Liver (tissue), 9 donors: ENCODE data around the gene SLC24A4. TPM values are rescaled to one million over a fixed set of nuclear protein-coding genes. Genes with fewer than 3 reads are reported as not detected.

ENCODE experiments used
- DNase-seq: peaks from one replicate; pipeline ENCODE4 v3.0.0-alpha.2; 2017; ENCODE audit warnings: low spot score
- H3K27ac ChIP-seq, 2 donors: one replicate each; pipeline ENCODE4 v1.7.0; 2013; ENCODE audit warnings: inconsistent platforms in 2 of 2, low read length in 2 of 2, control low read depth in 1 of 2, low read depth in 1 of 2, mild to moderate bottlenecking in 1 of 2
- H3K27me3 ChIP-seq, 4 donors: one replicate each; pipeline versions ENCODE4 v1.6.1 to v1.7.0; 2013; ENCODE audit warnings: low read length in 3 of 4, inconsistent platforms in 1 of 4, mild to moderate bottlenecking in 1 of 4, moderate library complexity in 1 of 4; ENCODE audit not compliant: control insufficient read depth in 4 of 4, insufficient read depth in 4 of 4
- H3K36me3 ChIP-seq, 4 donors: one replicate each; pipeline versions ENCODE4 v1.6.1 to v1.7.0; 2013; ENCODE audit warnings: low read length in 3 of 4, mild to moderate bottlenecking in 3 of 4, low read depth in 1 of 4, moderate library complexity in 1 of 4; ENCODE audit not compliant: control insufficient read depth in 4 of 4, insufficient read depth in 3 of 4
- H3K4me1 ChIP-seq, 4 donors: one replicate each; pipeline versions ENCODE4 v1.6.1 to v1.7.0; 2013; ENCODE audit warnings: low read length in 3 of 4, mild to moderate bottlenecking in 3 of 4, moderate library complexity in 1 of 4; ENCODE audit not compliant: control insufficient read depth in 4 of 4, insufficient read depth in 4 of 4
- H3K4me3 ChIP-seq, 3 donors: one replicate each; pipeline versions ENCODE4 v1.6.1 to v1.7.0; 2013; ENCODE audit warnings: low read length in 3 of 3, control low read depth in 1 of 3, low read depth in 1 of 3, mild to moderate bottlenecking in 1 of 3
- H3K9ac ChIP-seq, 2 donors: one replicate each; pipeline ENCODE4 v1.7.0; 2013; ENCODE audit warnings: low read length in 2 of 2, mild to moderate bottlenecking in 2 of 2, moderate library complexity in 2 of 2, control low read depth in 1 of 2, low read depth in 1 of 2
- H3K9me3 ChIP-seq, 4 donors: one replicate each; pipeline versions ENCODE4 v1.6.1 to v1.7.0; 2013; ENCODE audit warnings: low read length in 3 of 4; ENCODE audit not compliant: control insufficient read depth in 4 of 4
- ATF3 ChIP-seq: IDR thresholded peaks from 2 replicates; pipeline ENCODE4 v1.6.1; 2016; ENCODE audit warnings: antibody characterized with exemption
- EGR1 ChIP-seq, 2 donors: IDR thresholded peaks; 2 replicates each; pipeline ENCODE4 v1.6.1; 2016 to 2018; ENCODE audit warnings: antibody characterized with exemption in 2 of 2, low read depth in 2 of 2
- FOXA1 ChIP-seq: IDR thresholded peaks from 2 replicates; pipeline ENCODE4 v1.6.1; 2016; ENCODE audit warnings: antibody characterized with exemption
- FOXA2 ChIP-seq: IDR thresholded peaks from 2 replicates; pipeline ENCODE4 v1.6.1; 2016; ENCODE audit warnings: antibody characterized with exemption
- GABPA ChIP-seq, 2 donors: IDR thresholded peaks in 1 of 2; conservative IDR thresholded peaks in 1 of 2; 2 replicates each; pipeline ENCODE4 v1.6.1; 2016; ENCODE audit warnings: antibody characterized with exemption in 2 of 2, mild to moderate bottlenecking in 1 of 2, moderate library complexity in 1 of 2
- HNF4A ChIP-seq, 2 donors: conservative IDR thresholded peaks; 2 replicates each; pipeline ENCODE4 v1.6.1; 2016; ENCODE audit warnings: antibody characterized with exemption in 2 of 2, mild to moderate bottlenecking in 2 of 2
- HNF4G ChIP-seq: IDR thresholded peaks from 2 replicates; pipeline ENCODE4 v1.6.1; 2016; ENCODE audit warnings: antibody characterized with exemption
- NR2F2 ChIP-seq: IDR thresholded peaks from 2 replicates; pipeline ENCODE4 v1.6.1; 2016; ENCODE audit warnings: antibody characterized with exemption
- RAD21 ChIP-seq, 2 donors: IDR thresholded peaks; 2 replicates each; pipeline ENCODE4 v1.6.1; 2016; ENCODE audit warnings: antibody characterized with exemption in 2 of 2, mild to moderate bottlenecking in 2 of 2
- REST ChIP-seq: IDR thresholded peaks from 2 replicates; pipeline ENCODE4 v1.6.1; 2016; ENCODE audit warnings: antibody characterized with exemption, mild to moderate bottlenecking
- RXRA ChIP-seq, 2 donors: IDR thresholded peaks; 2 replicates each; pipeline ENCODE4 v1.6.1; 2017 to 2018; ENCODE audit warnings: antibody characterized with exemption in 2 of 2, mild to moderate bottlenecking in 1 of 2
- SP1 ChIP-seq: IDR thresholded peaks from 2 replicates; pipeline ENCODE4 v1.6.1; 2018; ENCODE audit warnings: antibody characterized with exemption, mild to moderate bottlenecking
- YY1 ChIP-seq: IDR thresholded peaks from 2 replicates; pipeline ENCODE4 v1.6.1; 2016; ENCODE audit warnings: antibody characterized with exemption, mild to moderate bottlenecking
- ZBTB33 ChIP-seq: IDR thresholded peaks from 2 replicates; pipeline ENCODE4 v1.6.1; 2016; ENCODE audit warnings: antibody characterized with exemption
- WGBS: extraction: QIAGEN DNeasy Blood & Tissue Kit; methylation state at CpG from one replicate; pipeline ENCODE4 v1.1.7; 2013; 5-methylcytosine and 5-hydroxymethylcytosine counted together
- polyA plus RNA-seq, 2 donors: library from polyadenylated mRNA; stranded (reverse) in 1 of 2; unstranded in 1 of 2; fragments of 200-250 nt in 1 of 2; fragments of >200 nt in 1 of 2; fragmentation: Nextera tagmentation in 1 of 2; extraction: Ambion mirVana in 1 of 2; gene quantifications; one replicate each; pipeline versions ENCODE4 v1.2.1 to v1.2.3, GENCODE V29; 2013 to 2015
- total RNA-seq, 2 donors: library from RNA; depleted of rRNA; stranded (reverse); fragments of >200 nt; gene quantifications; one replicate each; pipeline ENCODE4 v1.2.3, GENCODE V29; 2014
- TF ChIP-seq, protein P1 (sequence below): fragments of 150-350 bp; IDR thresholded peaks from 2 replicates; pipeline ENCODE4 v1.5.1; 2017; ENCODE audit warnings: improper control_type of control experiment, low read depth, low read length; ENCODE audit not compliant: missing input control
- TF ChIP-seq, protein P2 (sequence below): IDR thresholded peaks from 2 replicates; pipeline ENCODE4 v1.6.1; 2016; ENCODE audit warnings: antibody characterized with exemption
- donor health status: healthy.
- donor health status: healthy.
- donor health status: healthy.
- donor health status: healthy.
- donor health status: healthy.

Gene SLC24A4
- total and polyA plus RNA-seq, 4 donors: 0.06 to 0.23 (median 0.12) TPM

GRCh38 chr14:92514844-92515514 lies 192.0 kb downstream of the SLC24A4 start:
- H3K27ac ChIP-seq: peak overlapping the region; percentile 94 to 97
- H3K4me3 ChIP-seq: peak overlapping the region; percentile 82 to 92 (median 86)
- 43% methylated on average over 15 of the region's 15 CpGs for WGBS
- peak overlapping the region; percentile 87 to 88 for H3K9ac ChIP-seq
- TF ChIP-seq ATF3: no peak
- no peak for TF ChIP-seq GABPA (IDR thresholded peaks at IDR 0.05 in 1 of 2, conservative IDR thresholded peaks at IDR 0.05 in 1 of 2)
- TF ChIP-seq REST: no peak
- no peak for TF ChIP-seq EGR1 (IDR thresholded peaks at IDR 0.05; ENCODE audit: low read depth in 2 of 2)
- no peak for TF ChIP-seq FOXA1
- no peak for TF ChIP-seq YY1
- TF ChIP-seq, protein P1, sequence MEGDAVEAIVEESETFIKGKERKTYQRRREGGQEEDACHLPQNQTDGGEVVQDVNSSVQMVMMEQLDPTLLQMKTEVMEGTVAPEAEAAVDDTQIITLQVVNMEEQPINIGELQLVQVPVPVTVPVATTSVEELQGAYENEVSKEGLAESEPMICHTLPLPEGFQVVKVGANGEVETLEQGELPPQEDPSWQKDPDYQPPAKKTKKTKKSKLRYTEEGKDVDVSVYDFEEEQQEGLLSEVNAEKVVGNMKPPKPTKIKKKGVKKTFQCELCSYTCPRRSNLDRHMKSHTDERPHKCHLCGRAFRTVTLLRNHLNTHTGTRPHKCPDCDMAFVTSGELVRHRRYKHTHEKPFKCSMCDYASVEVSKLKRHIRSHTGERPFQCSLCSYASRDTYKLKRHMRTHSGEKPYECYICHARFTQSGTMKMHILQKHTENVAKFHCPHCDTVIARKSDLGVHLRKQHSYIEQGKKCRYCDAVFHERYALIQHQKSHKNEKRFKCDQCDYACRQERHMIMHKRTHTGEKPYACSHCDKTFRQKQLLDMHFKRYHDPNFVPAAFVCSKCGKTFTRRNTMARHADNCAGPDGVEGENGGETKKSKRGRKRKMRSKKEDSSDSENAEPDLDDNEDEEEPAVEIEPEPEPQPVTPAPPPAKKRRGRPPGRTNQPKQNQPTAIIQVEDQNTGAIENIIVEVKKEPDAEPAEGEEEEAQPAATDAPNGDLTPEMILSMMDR: no peak
- TF ChIP-seq HNF4G: no peak
- TF ChIP-seq ZBTB33: no peak
- H3K27me3 ChIP-seq: no peaks in the 10 kb centered on the region
- peaks cover 0 to 34% (median 17%) of the 10 kb centered on the region in 4 donors for H3K4me1 ChIP-seq
- no peak for DNase-seq
- H3K9me3 ChIP-seq: no peaks in the 10 kb centered on the region
- no peaks in the 10 kb centered on the region for H3K36me3 ChIP-seq

DNA sequence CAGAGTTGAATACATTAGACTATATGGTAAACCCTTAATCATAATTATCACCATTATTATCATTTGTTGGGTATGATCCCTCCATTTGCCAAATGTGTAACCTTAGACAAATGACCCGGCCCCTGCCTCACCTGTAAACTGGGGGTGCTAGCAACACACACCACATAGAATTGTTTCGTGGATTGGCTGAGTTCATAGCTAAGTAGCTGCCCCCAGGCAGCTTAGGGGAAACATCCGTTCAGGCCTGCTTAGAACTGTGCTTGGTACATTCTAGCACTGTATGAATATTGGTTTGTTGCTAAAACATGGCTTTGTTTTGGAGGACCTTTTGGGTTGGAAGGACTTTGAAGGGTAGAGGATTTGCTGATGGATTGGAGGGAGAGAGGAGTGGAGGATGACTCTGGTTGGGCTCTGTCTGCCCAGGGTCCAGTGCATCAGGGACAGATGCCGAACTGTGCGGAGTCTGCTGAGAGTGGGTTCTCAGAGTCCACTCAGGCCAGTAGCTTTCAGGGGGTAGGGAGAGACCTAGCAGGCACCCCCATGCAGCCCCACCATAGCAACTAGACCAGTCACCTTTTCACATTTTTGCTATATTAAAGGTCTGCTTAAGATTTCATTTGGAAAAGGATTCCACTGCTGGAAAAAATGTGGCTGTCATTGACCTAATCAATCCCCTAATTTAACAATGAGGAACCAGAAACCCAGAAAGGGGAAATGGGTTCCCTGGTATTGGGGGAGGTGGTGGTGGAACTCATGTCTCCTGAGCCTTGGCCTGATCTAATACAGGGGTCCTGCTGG lies 192.8 kb downstream of the SLC24A4 start:
- H3K27me3 ChIP-seq: no peaks in the 10 kb centered on the region
- no peak for DNase-seq
- no peak overlapping the region for H3K4me3 ChIP-seq
- H3K9ac ChIP-seq: no peak overlapping the region
- no peak overlapping the region for H3K27ac ChIP-seq
- H3K9me3 ChIP-seq: no peaks in the 10 kb centered on the region
- no peak for TF ChIP-seq ATF3
- TF ChIP-seq GABPA (IDR thresholded peaks at IDR 0.05 in 1 of 2, conservative IDR thresholded peaks at IDR 0.05 in 1 of 2): no peak
- TF ChIP-seq, protein P1: no peak
- TF ChIP-seq HNF4G: no peak
- TF ChIP-seq, protein P2, sequence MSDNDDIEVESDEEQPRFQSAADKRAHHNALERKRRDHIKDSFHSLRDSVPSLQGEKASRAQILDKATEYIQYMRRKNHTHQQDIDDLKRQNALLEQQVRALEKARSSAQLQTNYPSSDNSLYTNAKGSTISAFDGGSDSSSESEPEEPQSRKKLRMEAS: no peak
- TF ChIP-seq RXRA (IDR thresholded peaks at IDR 0.05): no peak
- TF ChIP-seq FOXA1: no peak
- TF ChIP-seq NR2F2: no peak
- no peak for TF ChIP-seq SP1
- no peak for TF ChIP-seq ZBTB33
- no peak for TF ChIP-seq RAD21 (IDR thresholded peaks at IDR 0.05)
- TF ChIP-seq FOXA2: no peak
- TF ChIP-seq HNF4A (conservative IDR thresholded peaks at IDR 0.05): no peak
- no peak for TF ChIP-seq EGR1 (IDR thresholded peaks at IDR 0.05; ENCODE audit: low read depth in 2 of 2)
- H3K4me1 ChIP-seq: peaks cover 0 to 34% (median 17%) of the 10 kb centered on the region in 4 donors
- 90% methylated on average over 5 of the region's 5 CpGs for WGBS
- H3K36me3 ChIP-seq: no peaks in the 10 kb centered on the region
